RPMI8226 (cell line): ENCODE measurements around the gene PIGQ.

Experiments
- DNase-seq: peaks from one replicate; pipeline ENCODE4 v3.0.0-alpha.2; 2015

PIGQ gene

GRCh38 chr16:610513-611381 lies 41.0 kb downstream of the PIGQ start:
- DNase-seq: no peak

- no peak for DNase-seq
Measured at GRCh38 chr16:615122-615521, 45.4 kb downstream of the PIGQ start.

- no peak for DNase-seq
Measured at GRCh38 chr16:616733-617586, 47.2 kb downstream of the PIGQ start.

GRCh38 chr16:617855-618254 lies 48.1 kb downstream of the PIGQ start:
- DNase-seq: no peak

- no peak for DNase-seq
Measured at GRCh38 chr16:619476-620100, 49.8 kb downstream of the PIGQ start.

- DNase-seq: no peak
Measured at GRCh38 chr16:620700-621525, 51.1 kb downstream of the PIGQ start.

- DNase-seq: no peak
Measured at GRCh38 chr16:621526-622105, 51.8 kb downstream of the PIGQ start.

- DNase-seq: no peak
Measured at GRCh38 chr16:622920-623280, 53.1 kb downstream of the PIGQ start.

- no peak for DNase-seq
Measured at GRCh38 chr16:624526-625070, 54.8 kb downstream of the PIGQ start.

GRCh38 chr16:625117-625976 lies 55.6 kb downstream of the PIGQ start:
- DNase-seq: no peak

- DNase-seq: no peak
Measured at GRCh38 chr16:625977-626765, 56.4 kb downstream of the PIGQ start.

GRCh38 chr16:626787-627453 lies 57.2 kb downstream of the PIGQ start:
- DNase-seq: no peak

- no peak for DNase-seq
Measured at GRCh38 chr16:627454-628239, 57.9 kb downstream of the PIGQ start.

GRCh38 chr16:628321-629061 lies 58.7 kb downstream of the PIGQ start:
- no peak for DNase-seq

- DNase-seq: no peak
Measured at GRCh38 chr16:629185-629832, 59.5 kb downstream of the PIGQ start.

- no peak for DNase-seq
Measured at GRCh38 chr16:629833-630248, 60.1 kb downstream of the PIGQ start.

- DNase-seq: no peak
Measured at GRCh38 chr16:630249-630814, 60.6 kb downstream of the PIGQ start.
